Endothelial cell of umbilical vein (primary cell): ENCODE data around the gene MICAL3. TPM values are rescaled to one million over a fixed set of nuclear protein-coding genes. Genes with fewer than 3 reads are reported as not detected.

Experiments
- BruUV-seq: library from RNA; stranded (reverse); fragments of 400-500 nt; replicated peaks from 2 replicates; lab custom pipeline; 2021; lab: Mats Ljungman, UMichigan
- CTCF ChIA-PET: fragments of 300-600, 350-600 bp; sonication (Branson Sonifier 250); formaldehyde crosslinking; loops from one replicate; lab custom pipeline; 2021; ENCODE audit warnings: antibody characterized with exemption, inconsistent platforms; lab: Charles Lee
- POLR2A ChIA-PET: fragments of 300-600, 350-600 bp; sonication (Branson Sonifier 250); formaldehyde crosslinking; loops from one replicate; lab custom pipeline; 2021; ENCODE audit warnings: antibody characterized with exemption, inconsistent platforms; lab: Charles Lee
- DNase-seq: peaks from one replicate; pipeline ENCODE4 v3.0.0-alpha.2; 2011; ENCODE audit warnings: low read depth, low spot score
- FAIRE-seq: peaks from 2 replicates; lab custom pipeline; 2011; peaks lifted over from hg19 to GRCh38; lab: Jason Lieb, UNC
- H2AFZ ChIP-seq: 2 replicates; pipeline ENCODE4 v1.6.0; 2012; ENCODE audit warnings: low read depth, low read length, control low read depth, inconsistent platforms
- H3K27ac ChIP-seq: 2 replicates; pipeline ENCODE4 v1.5.1; 2011; ENCODE audit warnings: low read depth, mild to moderate bottlenecking, control low read depth, low read length, moderate library complexity; ENCODE audit not compliant: insufficient read depth
- H3K27me3 ChIP-seq, 2 experiments: 2 replicates each; pipeline versions ENCODE4 v1.6.0 to v1.6.1; 2011; ENCODE audit warnings: low read length in 2 of 2, mixed read lengths in 1 of 2; ENCODE audit not compliant: control insufficient read depth in 2 of 2, insufficient read depth in 2 of 2
- H3K36me3 ChIP-seq, 2 experiments: 2 replicates in 1 of 2; 3 replicates in 1 of 2; pipeline ENCODE4 v1.5.1; 2011; ENCODE audit warnings: low read length in 2 of 2, mild to moderate bottlenecking in 1 of 2, moderate library complexity in 1 of 2; ENCODE audit not compliant: control insufficient read depth in 2 of 2, insufficient read depth in 2 of 2; ENCODE audit errors: extremely low read depth in 1 of 2
- H3K4me1 ChIP-seq: 3 replicates; pipeline ENCODE4 v1.5.1; 2011; ENCODE audit warnings: mild to moderate bottlenecking, low read length; ENCODE audit not compliant: control insufficient read depth, insufficient read depth; ENCODE audit errors: extremely low read depth
- H3K4me2 ChIP-seq: 2 replicates; pipeline ENCODE4 v1.6.1; 2011; ENCODE audit warnings: low read length, control low read depth, mixed read lengths; ENCODE audit not compliant: insufficient read depth
- H3K4me3 ChIP-seq, 3 experiments: fragments of 200-600 bp in 1 of 3; sonication (generic), shearing (Covaris generic) in 1 of 3; replicated peaks in 1 of 3; 2 replicates each; pipeline ENCODE4 v1.5.1; 2011 to 2016; ENCODE audit warnings: control low read depth in 3 of 3, low read length in 3 of 3, mild to moderate bottlenecking in 2 of 3, inconsistent platforms in 1 of 3, low read depth in 1 of 3, moderate library complexity in 1 of 3; ENCODE audit not compliant: insufficient read depth in 1 of 3
- H3K79me2 ChIP-seq: 2 replicates; pipeline ENCODE4 v1.6.0; 2012; ENCODE audit warnings: low read length, inconsistent platforms; ENCODE audit not compliant: control insufficient read depth, insufficient read depth
- H3K9ac ChIP-seq: replicated peaks from 2 replicates; pipeline ENCODE3; 2011; ENCODE audit warnings: low read length, control low read depth; ENCODE audit not compliant: insufficient read depth; ENCODE audit errors: extremely low read depth
- H3K9me1 ChIP-seq: replicated peaks from 3 replicates; pipeline ENCODE4 v1.6.0; 2011; ENCODE audit warnings: mild to moderate bottlenecking, low read length; ENCODE audit not compliant: control insufficient read depth, insufficient read depth; ENCODE audit errors: extremely low read depth
- H3K9me3 ChIP-seq: replicated peaks from 2 replicates; pipeline ENCODE4 v1.5.1; 2012; ENCODE audit warnings: low read length, inconsistent platforms; ENCODE audit not compliant: control insufficient read depth, insufficient read depth
- H4K20me1 ChIP-seq: replicated peaks from 2 replicates; pipeline ENCODE3; 2011; ENCODE audit warnings: mild to moderate bottlenecking, low read length; ENCODE audit not compliant: control insufficient read depth, insufficient read depth; ENCODE audit errors: extremely low read depth
- EZH2 ChIP-seq: IDR thresholded peaks from 2 replicates; pipeline ENCODE4 v1.6.1; 2012; ENCODE audit warnings: borderline replicate concordance, low read depth, mild to moderate bottlenecking, moderate library complexity, low read length, inconsistent platforms; ENCODE audit not compliant: severe bottlenecking
- FOS ChIP-seq: IDR thresholded peaks from 2 replicates; pipeline ENCODE4 v1.6.1; 2011; ENCODE audit warnings: mild to moderate bottlenecking, low read length, moderate library complexity, borderline replicate concordance; ENCODE audit not compliant: insufficient read depth
- GATA2 ChIP-seq: IDR thresholded peaks from 2 replicates; pipeline ENCODE4 v1.7.0; 2011; ENCODE audit warnings: low read depth, mild to moderate bottlenecking, moderate library complexity, mixed read lengths, low read length; ENCODE audit not compliant: insufficient read length, insufficient read depth
- MAX ChIP-seq: IDR thresholded peaks from 2 replicates; pipeline ENCODE4 v1.6.1; 2011; ENCODE audit not compliant: insufficient read depth, insufficient read length
- MYC ChIP-seq: IDR thresholded peaks from one replicate; pipeline ENCODE4 v1.6.1; 2011; ENCODE audit warnings: mild to moderate bottlenecking, low read depth, low read length
- POLR2A ChIP-seq: IDR thresholded peaks from 2 replicates; pipeline ENCODE4 v1.6.1; 2012; ENCODE audit warnings: low read depth, mild to moderate bottlenecking, control low read depth, low read length
- dilution Hi-C: fragments of 300-500 bp; cut with MboI; formaldehyde crosslinking; loops from one replicate; pipeline ENCODE4 v1.15.0; 2019; ENCODE audit warnings: low sequenced_read_pairs; ENCODE audit not compliant: extremely low pct_ligation_motif_present
- intact Hi-C: fragments of 100-400 bp; cut with micrococcal nuclease; formaldehyde crosslinking; loops from one replicate; pipeline ENCODE4 v1.10.0; 2022
- polyA plus RNA-seq, 4 experiments: library from polyadenylated mRNA; depleted of rRNA in 3 of 4; stranded (reverse) in 3 of 4; unstranded in 1 of 4; fragments of >200 nt; gene quantifications; 2 replicates each; pipeline versions ENCODE4 v1.2.1 to v1.2.3, GENCODE V29; 2011 to 2012; ENCODE audit warnings: missing spikeins in 1 of 4
- total RNA-seq: library from RNA; stranded (reverse); gene quantifications from 2 replicates; pipeline ENCODE4 v1.2.3, GENCODE V29; 2021
- TF ChIP-seq, protein P1 (sequence below), 2 donors: IDR thresholded peaks; 1 replicate in 1 of 2; 2 replicates in 1 of 2; pipeline ENCODE4 v1.5.1; 2011; ENCODE audit warnings: low read length in 2 of 2, mild to moderate bottlenecking in 2 of 2, moderate library complexity in 2 of 2, control low read depth in 1 of 2, inconsistent platforms in 1 of 2, low read depth in 1 of 2; ENCODE audit not compliant: insufficient read depth in 1 of 2; ENCODE audit errors: extremely low read depth in 1 of 2

MICAL3 gene
- total and polyA plus RNA-seq, 2 donors (not counting 3 experiments of a cell fraction or from before 2014, with no cell fraction given) = 14.5 to 63.7 TPM

DNA sequence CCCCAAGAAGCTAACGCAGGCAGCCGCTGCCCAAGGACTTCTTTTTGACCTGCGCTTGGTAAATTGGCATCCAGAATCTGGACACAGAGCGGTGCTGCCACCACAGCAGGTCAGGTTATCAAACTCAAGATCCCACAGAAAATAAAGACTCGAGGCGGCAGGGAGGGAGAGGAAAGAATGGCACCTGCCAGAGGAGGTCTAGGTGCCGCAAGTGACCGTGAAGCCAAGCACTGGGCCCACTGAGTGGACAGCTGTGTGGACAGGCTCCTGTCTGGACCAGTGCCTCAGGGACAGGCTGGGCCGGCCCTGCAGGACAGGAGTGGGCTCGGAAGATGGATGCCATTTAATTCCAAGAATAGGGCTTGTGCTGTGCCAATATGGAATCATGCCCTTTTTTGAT is 277.4 kb downstream of the MICAL3 start:
- no peak overlapping the region for H3K27ac ChIP-seq
- BruUV-seq = no TSS peak
- FAIRE-seq = no peak
- no peaks in the 10 kb centered on the region for H3K27me3 ChIP-seq
- H3K4me1 ChIP-seq = no peaks in the 10 kb centered on the region
- no peak overlapping the region for H2AFZ ChIP-seq
- no peaks in the 10 kb centered on the region for H3K9me3 ChIP-seq
- intact Hi-C loops (no loop called here), dilution Hi-C loops (no loop called here)
- DNase-seq = no peak
- H3K79me2 ChIP-seq = peaks cover 2% of the 10 kb centered on the region
- TF ChIP-seq GATA2 (no peak), MAX (no peak), FOS (no peak), POLR2A (no peak), EZH2 (no peak), MYC (no peak)
- TF ChIP-seq, protein P1, sequence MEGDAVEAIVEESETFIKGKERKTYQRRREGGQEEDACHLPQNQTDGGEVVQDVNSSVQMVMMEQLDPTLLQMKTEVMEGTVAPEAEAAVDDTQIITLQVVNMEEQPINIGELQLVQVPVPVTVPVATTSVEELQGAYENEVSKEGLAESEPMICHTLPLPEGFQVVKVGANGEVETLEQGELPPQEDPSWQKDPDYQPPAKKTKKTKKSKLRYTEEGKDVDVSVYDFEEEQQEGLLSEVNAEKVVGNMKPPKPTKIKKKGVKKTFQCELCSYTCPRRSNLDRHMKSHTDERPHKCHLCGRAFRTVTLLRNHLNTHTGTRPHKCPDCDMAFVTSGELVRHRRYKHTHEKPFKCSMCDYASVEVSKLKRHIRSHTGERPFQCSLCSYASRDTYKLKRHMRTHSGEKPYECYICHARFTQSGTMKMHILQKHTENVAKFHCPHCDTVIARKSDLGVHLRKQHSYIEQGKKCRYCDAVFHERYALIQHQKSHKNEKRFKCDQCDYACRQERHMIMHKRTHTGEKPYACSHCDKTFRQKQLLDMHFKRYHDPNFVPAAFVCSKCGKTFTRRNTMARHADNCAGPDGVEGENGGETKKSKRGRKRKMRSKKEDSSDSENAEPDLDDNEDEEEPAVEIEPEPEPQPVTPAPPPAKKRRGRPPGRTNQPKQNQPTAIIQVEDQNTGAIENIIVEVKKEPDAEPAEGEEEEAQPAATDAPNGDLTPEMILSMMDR (IDR thresholded peaks at IDR 0.05; ENCODE audit: extremely low read depth in 1 of 2, insufficient read depth in 1 of 2, low read depth in 1 of 2, low read length in 2 of 2) = no peak
- H4K20me1 ChIP-seq = no peaks in the 10 kb centered on the region
- CTCF ChIA-PET = interaction anchor here (1.9 to 7.4 kb wide), 2 partner anchors 39 to 329 kb away, joined by 7 to 99 read pairs; no protein-coding TSS in a partner anchor
- POLR2A ChIA-PET = no interaction called here
- no peak overlapping the region for H3K4me3 ChIP-seq
- no peaks in the 10 kb centered on the region for H3K9me1 ChIP-seq
- no peak overlapping the region for H3K4me2 ChIP-seq
- H3K9ac ChIP-seq = no peak overlapping the region
- no peaks in the 10 kb centered on the region for H3K36me3 ChIP-seq
